ENCODE data around the gene EIF3I.
"Not testable (repeated sequence)": the region's sequence is repeated elsewhere in the genome, so short reads cannot be mapped to it uniquely, and the experiment has no call there.

The EIF3I gene

GRCh38 chr1:32250893-32251716 lies 28.9 kb downstream of the EIF3I start, which contains the start of gene LCK:
Gene LCK, plus strand, starts transcription at chr1:32251265. Its CDS starts 23,065 bp downstream, at chr1:32274330.
- TF ChIP-seq, protein P1, sequence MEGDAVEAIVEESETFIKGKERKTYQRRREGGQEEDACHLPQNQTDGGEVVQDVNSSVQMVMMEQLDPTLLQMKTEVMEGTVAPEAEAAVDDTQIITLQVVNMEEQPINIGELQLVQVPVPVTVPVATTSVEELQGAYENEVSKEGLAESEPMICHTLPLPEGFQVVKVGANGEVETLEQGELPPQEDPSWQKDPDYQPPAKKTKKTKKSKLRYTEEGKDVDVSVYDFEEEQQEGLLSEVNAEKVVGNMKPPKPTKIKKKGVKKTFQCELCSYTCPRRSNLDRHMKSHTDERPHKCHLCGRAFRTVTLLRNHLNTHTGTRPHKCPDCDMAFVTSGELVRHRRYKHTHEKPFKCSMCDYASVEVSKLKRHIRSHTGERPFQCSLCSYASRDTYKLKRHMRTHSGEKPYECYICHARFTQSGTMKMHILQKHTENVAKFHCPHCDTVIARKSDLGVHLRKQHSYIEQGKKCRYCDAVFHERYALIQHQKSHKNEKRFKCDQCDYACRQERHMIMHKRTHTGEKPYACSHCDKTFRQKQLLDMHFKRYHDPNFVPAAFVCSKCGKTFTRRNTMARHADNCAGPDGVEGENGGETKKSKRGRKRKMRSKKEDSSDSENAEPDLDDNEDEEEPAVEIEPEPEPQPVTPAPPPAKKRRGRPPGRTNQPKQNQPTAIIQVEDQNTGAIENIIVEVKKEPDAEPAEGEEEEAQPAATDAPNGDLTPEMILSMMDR (IDR thresholded peaks at IDR 0.05; ENCODE audit: insufficient read depth, low read depth, low read length, missing control alignments), result no peak
- H3K4me3 ChIP-seq (ENCODE audit: low read depth, low read length), result peak within 1 kb of the TSS; percentile 71
- DNase-seq (ENCODE audit: low read depth), result peak; percentile 85

- peak overlapping the region; percentile 71 for H3K4me3 ChIP-seq (ENCODE audit: low read depth, low read length)
- DNase-seq (ENCODE audit: low read depth), result peak; percentile 54
- TF ChIP-seq, protein P1 (IDR thresholded peaks at IDR 0.05; ENCODE audit: insufficient read depth, low read depth, low read length, missing control alignments), result no peak
Measured at GRCh38 chr1:32255072-32256071, 33.2 kb downstream of the EIF3I start.

- DNase-seq (ENCODE audit: low read depth), result no peak
- TF ChIP-seq, protein P1 (IDR thresholded peaks at IDR 0.05; ENCODE audit: insufficient read depth, low read depth, low read length, missing control alignments), result no peak
- H3K4me3 ChIP-seq (ENCODE audit: low read depth, low read length), result peak overlapping the region; percentile 30
Measured at GRCh38 chr1:32256473-32257226, 34.4 kb downstream of the EIF3I start.

- H3K4me3 ChIP-seq (ENCODE audit: low read depth, low read length), result peak overlapping the region; percentile 30
- DNase-seq (ENCODE audit: low read depth), result no peak
- TF ChIP-seq, protein P1 (IDR thresholded peaks at IDR 0.05; ENCODE audit: insufficient read depth, low read depth, low read length, missing control alignments), result no peak
Measured at GRCh38 chr1:32257227-32257508, 35.0 kb downstream of the EIF3I start.

DNA sequence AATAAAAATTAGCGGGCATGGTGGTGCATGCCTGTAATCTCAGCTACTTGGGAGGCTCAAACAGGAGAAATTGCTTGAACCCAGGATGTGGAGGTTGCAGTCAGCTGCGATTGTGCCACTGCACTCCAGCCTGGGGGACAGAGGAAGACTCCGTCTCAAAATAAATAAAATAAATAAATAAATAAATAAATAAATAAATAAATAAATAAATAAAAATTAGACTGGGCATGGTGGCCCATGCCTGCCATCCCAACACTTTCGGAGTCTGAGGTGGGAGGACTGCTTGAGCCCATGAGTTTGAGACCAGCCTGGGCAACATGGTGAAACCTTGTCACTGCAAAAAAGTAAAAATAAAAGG lies 41.0 kb downstream of the EIF3I start:
- not testable (repeated sequence) for DNase-seq (ENCODE audit: low read depth); H3K4me3 ChIP-seq (ENCODE audit: low read depth, low read length)

GRCh38 chr1:32263744-32264143 lies 41.5 kb downstream of the EIF3I start:
- no peak overlapping the region for H3K4me3 ChIP-seq (ENCODE audit: low read depth, low read length)
- TF ChIP-seq, protein P1 (IDR thresholded peaks at IDR 0.05; ENCODE audit: insufficient read depth, low read depth, low read length, missing control alignments), result no peak
- DNase-seq (ENCODE audit: low read depth), result peak; percentile 35

Measured in GM12865 (cell line).